NCI-H510A treated with DMSO at 0.1 percent for 48 hours (cell line): ENCODE measurements around the gene SERPINB2.
"Not testable (repeated sequence)": the region's sequence is repeated elsewhere in the genome, so short reads cannot be mapped to it uniquely, and the experiment has no call there.

Source experiments
- DNase-seq: peaks from one replicate; lab custom pipeline; 2025; lab: John Stamatoyannopoulos, UW

Gene SERPINB2

GRCh38 chr18:63888470-63889190 is 1.1 kb downstream of the SERPINB2 start:
- DNase-seq = no peak

GRCh38 chr18:63889626-63890025 is 2.1 kb downstream of the SERPINB2 start:
- DNase-seq = no peak

GRCh38 chr18:63890237-63890949 is 2.9 kb downstream of the SERPINB2 start:
- no peak for DNase-seq

- DNase-seq = peak; percentile 16
Measured at GRCh38 chr18:63890950-63891304, 3.4 kb downstream of the SERPINB2 start.

- no peak for DNase-seq
Measured at GRCh38 chr18:63892566-63892965, 5.1 kb downstream of the SERPINB2 start.

GRCh38 chr18:63894106-63894772 is 6.7 kb downstream of the SERPINB2 start:
- DNase-seq = no peak

GRCh38 chr18:63895190-63895589 is 7.7 kb downstream of the SERPINB2 start:
- no peak for DNase-seq

- DNase-seq = no peak
Measured at GRCh38 chr18:63897072-63897471, 9.6 kb downstream of the SERPINB2 start.

- no peak for DNase-seq
Measured at GRCh38 chr18:63899206-63899605, 11.7 kb downstream of the SERPINB2 start.

- no peak for DNase-seq
Measured at GRCh38 chr18:63903851-63904570, 16.5 kb downstream of the SERPINB2 start.

- no peak for DNase-seq
Measured at GRCh38 chr18:63904694-63905093, 17.2 kb downstream of the SERPINB2 start.

- no peak for DNase-seq
Measured at GRCh38 chr18:63905361-63905760, 17.9 kb downstream of the SERPINB2 start.

GRCh38 chr18:63906056-63906455 is 18.6 kb downstream of the SERPINB2 start:
- no peak for DNase-seq

- DNase-seq = no peak
Measured at GRCh38 chr18:63907664-63908063, 20.2 kb downstream of the SERPINB2 start, which contains the start of gene SERPINB10. SERPINB10 (plus strand) TSS chr18:63907958; CDS start chr18:63915511, 7,553 bp downstream.

GRCh38 chr18:63908858-63909257 is 21.4 kb downstream of the SERPINB2 start:
- no peak for DNase-seq

- no peak for DNase-seq
Measured at GRCh38 chr18:63909870-63910269, 22.4 kb downstream of the SERPINB2 start.

- no peak for DNase-seq
Measured at GRCh38 chr18:63917817-63918216, 30.3 kb downstream of the SERPINB2 start.

GRCh38 chr18:63922049-63922448 is 34.5 kb downstream of the SERPINB2 start:
- no peak for DNase-seq

GRCh38 chr18:63924551-63924950 is 37.0 kb downstream of the SERPINB2 start:
- DNase-seq = no peak

GRCh38 chr18:63928331-63928730 is 40.8 kb downstream of the SERPINB2 start:
- no peak for DNase-seq

GRCh38 chr18:63929369-63929768 is 41.9 kb downstream of the SERPINB2 start:
- not testable (repeated sequence) for DNase-seq

- no peak for DNase-seq
Measured at GRCh38 chr18:63930773-63931354, 43.4 kb downstream of the SERPINB2 start.
